C1 segment of cervical spinal cord (tissue), 14 donors: Measurements from ENCODE around the gene DCPS.
"Not testable (repeated sequence)": the region's sequence is repeated elsewhere in the genome, so short reads cannot be mapped to it uniquely, and the experiment has no call there.

Source experiments
- DNase-seq, 14 donors: peaks; one replicate each; lab custom pipeline; 2025; lab: John Stamatoyannopoulos, UW

DCPS gene

GRCh38 chr11:126288237-126288636, 15.6 kb upstream of the DCPS start:
- DNase-seq: no peak

GRCh38 chr11:126290887-126291286, 13.0 kb upstream of the DCPS start:
- DNase-seq: no peak

- no peak for DNase-seq
Observed at GRCh38 chr11:126293726-126294125, 10.1 kb upstream of the DCPS start.

- DNase-seq: no peak
Observed at GRCh38 chr11:126297004-126297403, 6.9 kb upstream of the DCPS start.

GRCh38 chr11:126304457-126305075, 706 bp downstream of the DCPS start:
- DNase-seq: peak in 1 of 14 donors; percentile 70

- no peak for DNase-seq
Observed at GRCh38 chr11:126305699-126306098, 1.8 kb downstream of the DCPS start.

- DNase-seq: no peak
Observed at GRCh38 chr11:126307706-126308105, 3.8 kb downstream of the DCPS start.

GRCh38 chr11:126308271-126308671, 4.4 kb downstream of the DCPS start:
- no peak for DNase-seq

GRCh38 chr11:126308771-126309170, 4.9 kb downstream of the DCPS start:
- not testable (repeated sequence) for DNase-seq

- peak in 13 of 14 donors; percentile 9 to 73 (median 54) for DNase-seq
Observed at GRCh38 chr11:126310200-126310991, 6.5 kb downstream of the DCPS start.

- no peak for DNase-seq
Observed at GRCh38 chr11:126310992-126311310, 7.1 kb downstream of the DCPS start.

GRCh38 chr11:126311401-126312291, 7.8 kb downstream of the DCPS start:
- no peak for DNase-seq

- no peak for DNase-seq
Observed at GRCh38 chr11:126312961-126313360, 9.1 kb downstream of the DCPS start.

GRCh38 chr11:126313826-126314225, 10.0 kb downstream of the DCPS start:
- DNase-seq: no peak

- no peak for DNase-seq
Observed at GRCh38 chr11:126317432-126317755, 13.5 kb downstream of the DCPS start.

GRCh38 chr11:126317756-126318573, 14.1 kb downstream of the DCPS start:
- peak in 11 of 14 donors; percentile 5 to 84 (median 39) for DNase-seq

GRCh38 chr11:126318574-126319373, 14.9 kb downstream of the DCPS start:
- DNase-seq: peak in 3 of 14 donors; percentile 39 to 63 (median 61)

GRCh38 chr11:126319374-126319740, 15.5 kb downstream of the DCPS start:
- no peak for DNase-seq

- DNase-seq: no peak
Observed at GRCh38 chr11:126322996-126323395, 19.1 kb downstream of the DCPS start.

GRCh38 chr11:126327281-126328000, 23.6 kb downstream of the DCPS start:
- no peak for DNase-seq
